Hepatocyte (in vitro differentiated cells): Measurements from ENCODE around the gene ECSIT. TPM values are rescaled to one million over a fixed set of nuclear protein-coding genes. Genes with fewer than 3 reads are reported as not detected.
A peak's percentile ranks its signal among the peaks of the same experiment; 100 is the strongest.

ENCODE experiments used
- DNase-seq: peaks from one replicate; pipeline ENCODE4 v3.0.0-alpha.2; 2016; ENCODE audit warnings: low spot score
- H2AFZ ChIP-seq: fragments of 200-600 bp; sonication (generic); 2 replicates; pipeline ENCODE4 v1.6.0; 2016; ENCODE audit warnings: antibody characterized with exemption, mild to moderate bottlenecking
- H3K27ac ChIP-seq: fragments of 200-600 bp; sonication (generic); 2 replicates; pipeline ENCODE4 v1.5.1; 2016; ENCODE audit warnings: mild to moderate bottlenecking
- H3K27me3 ChIP-seq: fragments of 200-600 bp; sonication (generic); 2 replicates; pipeline ENCODE4 v1.6.1; 2016
- H3K36me3 ChIP-seq: fragments of 200-600 bp; sonication (generic); replicated peaks from 2 replicates; pipeline ENCODE4 v1.5.1; 2016; ENCODE audit warnings: low read depth; ENCODE audit not compliant: insufficient read depth
- H3K4me1 ChIP-seq: fragments of 200-600 bp; sonication (generic); 2 replicates; pipeline ENCODE4 v1.5.1; 2016; ENCODE audit warnings: mild to moderate bottlenecking, moderate library complexity; ENCODE audit not compliant: insufficient read depth
- H3K4me2 ChIP-seq: fragments of 200-600 bp; sonication (generic); 2 replicates; pipeline ENCODE4 v1.6.0; 2016
- H3K4me3 ChIP-seq: fragments of 200-600 bp; sonication (generic); 2 replicates; pipeline ENCODE4 v1.5.1; 2016; ENCODE audit warnings: mild to moderate bottlenecking
- H3K79me2 ChIP-seq: fragments of 200-600 bp; sonication (generic); 2 replicates; pipeline ENCODE4 v1.6.0; 2017; ENCODE audit warnings: mild to moderate bottlenecking
- H3K9me2 ChIP-seq: fragments of 200-600 bp; sonication (generic); replicated peaks from 2 replicates; pipeline ENCODE4 v1.6.0; 2017; ENCODE audit warnings: mild to moderate bottlenecking; ENCODE audit not compliant: insufficient read depth
- H3K9me3 ChIP-seq: fragments of 200-600 bp; sonication (generic); 2 replicates; pipeline ENCODE4 v1.5.1; 2016; ENCODE audit warnings: low read depth, mild to moderate bottlenecking
- H4K20me1 ChIP-seq: fragments of 200-600 bp; sonication (generic); 2 replicates; pipeline ENCODE4 v1.6.0; 2016; ENCODE audit warnings: mild to moderate bottlenecking; ENCODE audit not compliant: insufficient read depth, poor library complexity, severe bottlenecking
- EZH2 ChIP-seq: fragments of 200-600 bp; sonication (generic); IDR thresholded peaks from 2 replicates; pipeline ENCODE4 v1.6.1; 2016; ENCODE audit warnings: antibody characterized with exemption, mild to moderate bottlenecking, borderline replicate concordance
- EZH2phosphoT487 ChIP-seq: fragments of 200-600 bp; sonication (generic); IDR thresholded peaks from one replicate; pipeline ENCODE4 v1.6.1; 2018; ENCODE audit warnings: antibody characterized with exemption, mild to moderate bottlenecking, low read depth, moderate library complexity; ENCODE audit not compliant: unreplicated experiment, severe bottlenecking
- WGBS: methylation state at CpG from one replicate; pipeline ENCODE4 v1.1.6; 2016; ENCODE audit warnings: low lambda C conversion rate; ENCODE audit errors: missing lambda C conversion rate; 5-methylcytosine and 5-hydroxymethylcytosine counted together
- polyA plus RNA-seq: library from polyadenylated mRNA; unstranded; fragments of >200 nt; fragmentation: Nextera tagmentation; extraction: Ambion mirVana; gene quantifications from 2 replicates; pipeline ENCODE4 v1.2.1, GENCODE V29; 2016
- total RNA-seq: library from RNA; depleted of rRNA; stranded (reverse); fragments of >200 nt; gene quantifications from 2 replicates; pipeline ENCODE4 v1.2.3, GENCODE V29; 2014
- TF ChIP-seq, protein P1 (sequence below): fragments of 200-600 bp; sonication (generic); IDR thresholded peaks from 2 replicates; pipeline ENCODE4 v1.5.1; 2016; ENCODE audit warnings: antibody characterized with exemption, mild to moderate bottlenecking; ENCODE audit not compliant: poor library complexity

The ECSIT gene
- total and polyA plus RNA-seq, 2 experiments from 2014 or later = 23.2 to 32.5 TPM

DNA sequence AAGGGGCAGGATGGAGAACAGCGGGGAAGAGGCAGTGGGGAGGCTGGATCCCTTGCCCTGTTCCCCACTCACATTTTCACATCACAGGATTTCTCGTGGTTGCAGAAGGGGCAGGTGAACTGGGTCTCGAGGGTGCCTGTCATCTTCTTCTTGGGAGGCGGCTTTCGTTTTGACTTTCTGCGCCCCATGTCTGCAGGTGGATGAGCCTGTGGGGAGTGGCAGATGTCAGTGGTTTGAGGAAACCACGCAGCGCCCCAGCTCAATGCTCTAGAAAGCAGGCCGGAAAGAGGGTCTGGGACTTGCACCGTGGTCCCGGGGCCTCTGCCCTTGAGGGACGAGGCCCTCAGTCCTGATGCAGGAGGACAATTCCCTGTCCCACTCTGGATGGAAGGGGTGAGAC lies 25.2 kb upstream of the ECSIT start:
- Histone ChIP-seq H3K9me2 (no peaks in the 10 kb centered on the region), H3K4me3 (no peak overlapping the region), H3K36me3 (no peaks in the 10 kb centered on the region), H2AFZ (no peak overlapping the region), H3K27me3 (no peaks in the 10 kb centered on the region), H3K9me3 (no peaks in the 10 kb centered on the region), H3K79me2 (peaks cover 29% of the 10 kb centered on the region), H3K27ac (no peak overlapping the region), H4K20me1 (peaks cover 24% of the 10 kb centered on the region), H3K4me2 (no peak overlapping the region), H3K4me1 (peaks cover 8% of the 10 kb centered on the region)
- DNase-seq = no peak
- over 99% methylated on average over 11 of the region's 12 CpGs for WGBS
- no peak for TF ChIP-seq EZH2
- TF ChIP-seq EZH2phosphoT487 = no peak
- TF ChIP-seq, protein P1, sequence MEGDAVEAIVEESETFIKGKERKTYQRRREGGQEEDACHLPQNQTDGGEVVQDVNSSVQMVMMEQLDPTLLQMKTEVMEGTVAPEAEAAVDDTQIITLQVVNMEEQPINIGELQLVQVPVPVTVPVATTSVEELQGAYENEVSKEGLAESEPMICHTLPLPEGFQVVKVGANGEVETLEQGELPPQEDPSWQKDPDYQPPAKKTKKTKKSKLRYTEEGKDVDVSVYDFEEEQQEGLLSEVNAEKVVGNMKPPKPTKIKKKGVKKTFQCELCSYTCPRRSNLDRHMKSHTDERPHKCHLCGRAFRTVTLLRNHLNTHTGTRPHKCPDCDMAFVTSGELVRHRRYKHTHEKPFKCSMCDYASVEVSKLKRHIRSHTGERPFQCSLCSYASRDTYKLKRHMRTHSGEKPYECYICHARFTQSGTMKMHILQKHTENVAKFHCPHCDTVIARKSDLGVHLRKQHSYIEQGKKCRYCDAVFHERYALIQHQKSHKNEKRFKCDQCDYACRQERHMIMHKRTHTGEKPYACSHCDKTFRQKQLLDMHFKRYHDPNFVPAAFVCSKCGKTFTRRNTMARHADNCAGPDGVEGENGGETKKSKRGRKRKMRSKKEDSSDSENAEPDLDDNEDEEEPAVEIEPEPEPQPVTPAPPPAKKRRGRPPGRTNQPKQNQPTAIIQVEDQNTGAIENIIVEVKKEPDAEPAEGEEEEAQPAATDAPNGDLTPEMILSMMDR = no peak

DNA sequence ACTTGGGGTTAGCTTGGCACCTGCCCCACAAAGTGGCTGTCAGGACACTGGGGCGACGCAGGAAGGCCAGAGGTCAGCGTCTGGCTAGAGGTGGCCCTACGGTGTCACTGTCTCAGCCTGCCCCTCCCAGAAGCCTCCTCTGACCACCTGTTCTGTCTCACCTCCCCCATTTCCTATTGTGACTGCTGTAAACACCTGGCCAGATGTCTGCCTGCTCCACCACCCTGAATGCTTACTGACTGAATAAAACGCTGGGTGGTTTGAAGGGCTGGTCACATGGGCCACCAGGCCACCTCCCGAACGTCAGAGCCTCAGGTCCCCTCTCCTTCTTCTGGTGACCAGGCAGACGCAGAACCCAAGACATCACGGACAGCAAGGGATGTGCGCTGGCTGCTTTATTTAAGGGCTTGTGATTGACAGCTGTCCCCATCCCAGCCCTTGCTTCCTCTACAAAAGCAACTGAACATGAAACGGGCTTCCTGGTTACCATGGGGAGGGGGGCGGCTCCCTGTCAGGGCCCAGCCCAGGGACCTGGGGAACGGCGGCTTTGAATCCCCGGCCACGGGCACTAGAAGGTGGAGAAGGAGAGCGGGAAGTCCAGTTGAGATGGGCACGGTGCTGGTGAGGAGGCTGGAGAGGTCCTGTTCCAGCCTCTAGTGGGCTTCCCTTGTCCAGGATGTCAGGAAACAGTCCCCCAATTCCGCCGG lies 23.9 kb upstream of the ECSIT start:
- H3K4me3 ChIP-seq = no peak overlapping the region
- no peaks in the 10 kb centered on the region for H3K9me3 ChIP-seq
- no peak overlapping the region for H2AFZ ChIP-seq
- H3K4me2 ChIP-seq = no peak overlapping the region
- peaks cover 16% of the 10 kb centered on the region for H4K20me1 ChIP-seq
- no peak for DNase-seq
- peaks cover 19% of the 10 kb centered on the region for H3K79me2 ChIP-seq
- no peak overlapping the region for H3K27ac ChIP-seq
- H3K27me3 ChIP-seq = no peaks in the 10 kb centered on the region
- WGBS = 89% methylated on average over 20 of the region's 20 CpGs
- H3K36me3 ChIP-seq = no peaks in the 10 kb centered on the region
- no peak for TF ChIP-seq EZH2
- TF ChIP-seq, protein P1 = no peak
- no peak for TF ChIP-seq EZH2phosphoT487
- H3K4me1 ChIP-seq = peaks cover 3% of the 10 kb centered on the region
- H3K9me2 ChIP-seq = no peaks in the 10 kb centered on the region

DNA sequence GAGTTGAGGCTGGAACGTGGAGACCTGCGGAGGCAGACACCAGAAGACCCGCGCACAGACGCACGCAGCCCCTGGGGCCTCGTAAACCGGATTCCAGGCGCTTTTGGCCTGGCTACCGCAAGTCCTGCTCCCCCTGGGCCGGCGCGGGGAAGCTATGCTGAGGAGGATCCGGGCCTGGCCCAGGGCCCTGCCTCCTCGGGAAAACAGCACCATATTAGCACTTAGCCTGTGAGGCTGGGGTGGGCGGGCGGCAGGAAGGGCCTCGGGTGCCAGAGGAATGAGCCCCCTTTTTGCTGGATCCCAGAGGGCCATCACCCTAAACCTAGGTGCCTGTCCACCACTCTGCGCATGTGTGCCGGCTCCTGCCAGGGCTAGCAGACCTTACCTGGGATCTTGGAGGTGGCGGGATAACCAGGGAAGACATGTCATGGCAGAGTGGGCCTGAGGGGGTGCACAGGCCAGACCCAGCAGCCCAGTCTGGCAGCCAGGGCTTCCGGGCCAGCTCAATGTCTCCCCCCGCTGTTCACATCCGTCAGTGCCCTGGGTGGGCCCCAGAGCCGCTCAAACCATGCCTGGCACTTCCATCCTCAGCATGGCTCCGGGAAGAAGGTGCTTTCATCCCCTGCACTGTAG lies 22.8 kb upstream of the ECSIT start:
- H3K4me3 ChIP-seq = no peak overlapping the region
- no peaks in the 10 kb centered on the region for H3K36me3 ChIP-seq
- no peaks in the 10 kb centered on the region for H3K4me1 ChIP-seq
- H2AFZ ChIP-seq = no peak overlapping the region
- no peaks in the 10 kb centered on the region for H3K9me3 ChIP-seq
- TF ChIP-seq EZH2 (no peak), EZH2phosphoT487 (no peak)
- TF ChIP-seq, protein P1 = peak; percentile 10
- WGBS = 87% methylated on average over 25 of the region's 26 CpGs
- H3K9me2 ChIP-seq = no peaks in the 10 kb centered on the region
- no peak for DNase-seq
- H3K27me3 ChIP-seq = no peaks in the 10 kb centered on the region
- peaks cover 7% of the 10 kb centered on the region for H4K20me1 ChIP-seq
- peaks cover 9% of the 10 kb centered on the region for H3K79me2 ChIP-seq
- no peak overlapping the region for H3K27ac ChIP-seq
- no peak overlapping the region for H3K4me2 ChIP-seq
